Hepatocyte (in vitro differentiated cells): ENCODE results near the gene OR5AR1. TPM values are rescaled to one million over a fixed set of nuclear protein-coding genes. Genes with fewer than 3 reads are reported as not detected.
A peak's percentile ranks its signal among the peaks of the same experiment; 100 is the strongest.

Source experiments
- DNase-seq: peaks from one replicate; pipeline ENCODE4 v3.0.0-alpha.2; 2016; ENCODE audit warnings: low spot score
- H2AFZ ChIP-seq: fragments of 200-600 bp; sonication (generic); 2 replicates; pipeline ENCODE4 v1.6.0; 2016; ENCODE audit warnings: antibody characterized with exemption, mild to moderate bottlenecking
- H3K27ac ChIP-seq: fragments of 200-600 bp; sonication (generic); 2 replicates; pipeline ENCODE4 v1.5.1; 2016; ENCODE audit warnings: mild to moderate bottlenecking
- H3K27me3 ChIP-seq: fragments of 200-600 bp; sonication (generic); 2 replicates; pipeline ENCODE4 v1.6.1; 2016
- H3K36me3 ChIP-seq: fragments of 200-600 bp; sonication (generic); replicated peaks from 2 replicates; pipeline ENCODE4 v1.5.1; 2016; ENCODE audit warnings: low read depth; ENCODE audit not compliant: insufficient read depth
- H3K4me1 ChIP-seq: fragments of 200-600 bp; sonication (generic); 2 replicates; pipeline ENCODE4 v1.5.1; 2016; ENCODE audit warnings: mild to moderate bottlenecking, moderate library complexity; ENCODE audit not compliant: insufficient read depth
- H3K4me2 ChIP-seq: fragments of 200-600 bp; sonication (generic); 2 replicates; pipeline ENCODE4 v1.6.0; 2016
- H3K4me3 ChIP-seq: fragments of 200-600 bp; sonication (generic); 2 replicates; pipeline ENCODE4 v1.5.1; 2016; ENCODE audit warnings: mild to moderate bottlenecking
- H3K79me2 ChIP-seq: fragments of 200-600 bp; sonication (generic); 2 replicates; pipeline ENCODE4 v1.6.0; 2017; ENCODE audit warnings: mild to moderate bottlenecking
- H3K9me2 ChIP-seq: fragments of 200-600 bp; sonication (generic); replicated peaks from 2 replicates; pipeline ENCODE4 v1.6.0; 2017; ENCODE audit warnings: mild to moderate bottlenecking; ENCODE audit not compliant: insufficient read depth
- H3K9me3 ChIP-seq: fragments of 200-600 bp; sonication (generic); 2 replicates; pipeline ENCODE4 v1.5.1; 2016; ENCODE audit warnings: low read depth, mild to moderate bottlenecking
- H4K20me1 ChIP-seq: fragments of 200-600 bp; sonication (generic); 2 replicates; pipeline ENCODE4 v1.6.0; 2016; ENCODE audit warnings: mild to moderate bottlenecking; ENCODE audit not compliant: insufficient read depth, poor library complexity, severe bottlenecking
- CTCF ChIP-seq: fragments of 200-600 bp; sonication (generic); IDR thresholded peaks from 2 replicates; pipeline ENCODE4 v1.5.1; 2016; ENCODE audit warnings: antibody characterized with exemption, mild to moderate bottlenecking; ENCODE audit not compliant: poor library complexity
- EZH2 ChIP-seq: fragments of 200-600 bp; sonication (generic); IDR thresholded peaks from 2 replicates; pipeline ENCODE4 v1.6.1; 2016; ENCODE audit warnings: antibody characterized with exemption, mild to moderate bottlenecking, borderline replicate concordance
- EZH2phosphoT487 ChIP-seq: fragments of 200-600 bp; sonication (generic); IDR thresholded peaks from one replicate; pipeline ENCODE4 v1.6.1; 2018; ENCODE audit warnings: antibody characterized with exemption, mild to moderate bottlenecking, low read depth, moderate library complexity; ENCODE audit not compliant: unreplicated experiment, severe bottlenecking
- WGBS: methylation state at CpG from one replicate; pipeline ENCODE4 v1.1.6; 2016; ENCODE audit warnings: low lambda C conversion rate; ENCODE audit errors: missing lambda C conversion rate; 5-methylcytosine and 5-hydroxymethylcytosine counted together
- polyA plus RNA-seq: library from polyadenylated mRNA; unstranded; fragments of >200 nt; fragmentation: Nextera tagmentation; extraction: Ambion mirVana; gene quantifications from 2 replicates; pipeline ENCODE4 v1.2.1, GENCODE V29; 2016
- total RNA-seq: library from RNA; depleted of rRNA; stranded (reverse); fragments of >200 nt; gene quantifications from 2 replicates; pipeline ENCODE4 v1.2.3, GENCODE V29; 2014

OR5AR1 gene
- not detected in 2 replicates for total RNA-seq
- polyA plus RNA-seq, result not detected in 2 replicates

- DNase-seq, result no peak
- Histone ChIP-seq H4K20me1 (no peaks in the 10 kb centered on the region), H3K4me2 (no peak within 1 kb of the TSS), H3K9me2 (no peaks in the 10 kb centered on the region), H3K4me1 (no peaks in the 10 kb centered on the region), H3K27ac (no peak within 1 kb of the TSS), H2AFZ (no peak within 1 kb of the TSS), H3K9me3 (no peaks in the 10 kb centered on the region), H3K79me2 (no peaks in the 10 kb centered on the region), H3K4me3 (no peak within 1 kb of the TSS), H3K36me3 (no peaks in the 10 kb centered on the region), H3K27me3 (no peaks in the 10 kb centered on the region)
- WGBS, result 76% methylated on average over 2 of the region's 2 CpGs
- TF ChIP-seq CTCF (no peak), EZH2phosphoT487 (no peak), EZH2 (no peak)
These were observed at the start of gene OR5AR1 for GRCh38 chr11:56663386-56663785. Gene OR5AR1, plus strand, starts transcription at chr11:56663686. Its CDS starts 0 bp downstream, at chr11:56663686.

GRCh38 chr11:56624661-56625110 lies 38.8 kb upstream of the OR5AR1 start:
- H3K79me2 ChIP-seq, result no peaks in the 10 kb centered on the region
- TF ChIP-seq EZH2, result no peak
- no peak for TF ChIP-seq EZH2phosphoT487
- TF ChIP-seq CTCF, result peak; percentile 57
- peak; percentile 82 for DNase-seq
- no peak overlapping the region for H3K4me3 ChIP-seq
- H3K36me3 ChIP-seq, result no peaks in the 10 kb centered on the region
- H3K4me2 ChIP-seq, result no peak overlapping the region
- no peaks in the 10 kb centered on the region for H3K9me2 ChIP-seq
- no peaks in the 10 kb centered on the region for H3K4me1 ChIP-seq
- no peaks in the 10 kb centered on the region for H3K27me3 ChIP-seq
- H3K27ac ChIP-seq, result no peak overlapping the region
- no peaks in the 10 kb centered on the region for H3K9me3 ChIP-seq
- 7% methylated on average over 3 of the region's 3 CpGs for WGBS
- no peak overlapping the region for H2AFZ ChIP-seq
- no peaks in the 10 kb centered on the region for H4K20me1 ChIP-seq

GRCh38 chr11:56625946-56626345 lies 37.5 kb upstream of the OR5AR1 start:
- DNase-seq, result no peak
- Histone ChIP-seq H3K4me2 (no peak overlapping the region), H3K36me3 (no peaks in the 10 kb centered on the region), H2AFZ (no peak overlapping the region), H3K4me3 (no peak overlapping the region), H3K9me2 (no peaks in the 10 kb centered on the region), H3K27me3 (no peaks in the 10 kb centered on the region), H3K9me3 (no peaks in the 10 kb centered on the region), H3K79me2 (no peaks in the 10 kb centered on the region), H3K4me1 (no peaks in the 10 kb centered on the region), H3K27ac (no peak overlapping the region), H4K20me1 (no peaks in the 10 kb centered on the region)
- TF ChIP-seq CTCF, result no peak
- TF ChIP-seq EZH2, result no peak
- TF ChIP-seq EZH2phosphoT487, result no peak
- 85% methylated on average over 2 of the region's 2 CpGs for WGBS

GRCh38 chr11:56632329-56632728 lies 31.2 kb upstream of the OR5AR1 start:
- H3K4me1 ChIP-seq, result no peaks in the 10 kb centered on the region
- TF ChIP-seq EZH2 (no peak), CTCF (no peak), EZH2phosphoT487 (no peak)
- no peak for DNase-seq

More at GRCh38 chr11:56632329-56632728, 31.2 kb upstream of the OR5AR1 start:
- Histone ChIP-seq H3K4me2 (no peak overlapping the region), H3K79me2 (no peaks in the 10 kb centered on the region), H3K36me3 (no peaks in the 10 kb centered on the region), H3K27ac (no peak overlapping the region), H3K4me3 (no peak overlapping the region), H3K27me3 (no peaks in the 10 kb centered on the region), H4K20me1 (no peaks in the 10 kb centered on the region), H2AFZ (no peak overlapping the region), H3K9me3 (no peaks in the 10 kb centered on the region), H3K9me2 (no peaks in the 10 kb centered on the region)
- WGBS, result 78% methylated on average over 2 of the region's 2 CpGs
